Tibial nerve (tissue), 4 donors: ENCODE measurements around the gene LRBA. TPM values are rescaled to one million over a fixed set of nuclear protein-coding genes. Genes with fewer than 3 reads are reported as not detected.

Experiments
- DNase-seq, 2 donors: peaks; one replicate each; pipeline ENCODE4 v3.0.0-alpha.2; 2019; ENCODE audit warnings: low spot score in 2 of 2
- H3K27ac ChIP-seq, 4 donors: fragments of 200-600 bp; sonication (generic) in 3 of 4; one replicate each; pipeline ENCODE4 v1.5.1; 2017 to 2019; ENCODE audit warnings: mild to moderate bottlenecking in 1 of 4
- H3K27me3 ChIP-seq, 2 donors: fragments of 200-600 bp; sonication (generic) in 1 of 2; one replicate each; pipeline versions ENCODE4 v1.5.1 to v1.6.0; 2017 to 2019
- H3K36me3 ChIP-seq, 3 donors: fragments of 200-600 bp; sonication (generic); one replicate each; pipeline ENCODE4 v1.5.1; 2018 to 2019
- H3K4me1 ChIP-seq, 4 donors: fragments of 200-600 bp; sonication (generic) in 3 of 4; one replicate each; pipeline ENCODE4 v1.5.1; 2017 to 2019
- H3K4me3 ChIP-seq, 4 donors: fragments of 200-600 bp; sonication (generic) in 3 of 4; one replicate each; pipeline ENCODE4 v1.5.1; 2017 to 2019; ENCODE audit warnings: mild to moderate bottlenecking in 1 of 4, moderate library complexity in 1 of 4
- H3K9me3 ChIP-seq, 4 donors: fragments of 200-600 bp; sonication (generic) in 3 of 4; one replicate each; pipeline ENCODE4 v1.5.1; 2017 to 2019
- CTCF ChIP-seq, 5 experiments: fragments of 200-600 bp in 3 of 5; fragments of 450-650 bp in 2 of 5; sonication (generic) in 3 of 5; IDR thresholded peaks; one replicate each; pipeline ENCODE4 v1.5.1; 2016 to 2019; ENCODE audit warnings: antibody characterized with exemption in 5 of 5, mild to moderate bottlenecking in 3 of 5, moderate library complexity in 2 of 5
- EP300 ChIP-seq, 2 donors: sonication (generic); formaldehyde crosslinking; IDR thresholded peaks; one replicate each; pipeline ENCODE4 v1.6.1; 2017; ENCODE audit warnings: antibody characterized with exemption in 2 of 2, mild to moderate bottlenecking in 1 of 2
- POLR2A ChIP-seq, 2 donors: fragments of 450-650 bp; IDR thresholded peaks; one replicate each; pipeline ENCODE4 v1.6.1; 2017; ENCODE audit warnings: antibody characterized with exemption in 2 of 2, mild to moderate bottlenecking in 2 of 2, moderate library complexity in 2 of 2
- WGBS, 2 donors: methylation state at CpG; one replicate each; pipeline ENCODE4 v1.1.5; 2018; 5-methylcytosine and 5-hydroxymethylcytosine counted together
- total RNA-seq, 4 donors: library from RNA; depleted of rRNA; stranded (reverse); fragments of >200 nt; gene quantifications; one replicate each; pipeline ENCODE4 v1.1.0, GENCODE V29; 2016

Gene LRBA
- total RNA-seq, 4 donors from 2014 or later: 35.4 to 43.1 (median 38.0) TPM

GRCh38 chr4:150382028-150382427 lies 633.1 kb downstream of the LRBA start:
- H3K4me1 ChIP-seq: peaks cover 0 to 11% (median 0%) of the 10 kb centered on the region in 4 donors
- no peak overlapping the region for H3K27ac ChIP-seq
- no peak for TF ChIP-seq EP300 (IDR thresholded peaks at IDR 0.05)
- 92 to 95% methylated on average over 1 of the region's 1 CpG for WGBS, 2 donors
- no peak for DNase-seq
- H3K27me3 ChIP-seq: no peaks in the 10 kb centered on the region
- H3K4me3 ChIP-seq: no peak overlapping the region
- no peaks in the 10 kb centered on the region for H3K36me3 ChIP-seq
- H3K9me3 ChIP-seq: no peaks in the 10 kb centered on the region

GRCh38 chr4:150381609-150382008 lies 633.5 kb downstream of the LRBA start:
- Histone ChIP-seq H3K27ac (no peak overlapping the region), H3K4me3 (no peak overlapping the region), H3K4me1 (peaks cover 0 to 11% (median 0%) of the 10 kb centered on the region in 4 donors), H3K27me3 (no peaks in the 10 kb centered on the region), H3K9me3 (no peaks in the 10 kb centered on the region), H3K36me3 (no peaks in the 10 kb centered on the region)
- 55 to 58% methylated on average over 3 of the region's 3 CpGs for WGBS, 2 donors
- no peak for DNase-seq
- TF ChIP-seq CTCF (IDR thresholded peaks at IDR 0.05): no peak
- TF ChIP-seq POLR2A (IDR thresholded peaks at IDR 0.05): no peak
- TF ChIP-seq EP300 (IDR thresholded peaks at IDR 0.05): no peak

GRCh38 chr4:150381036-150381435 lies 634.0 kb downstream of the LRBA start:
- Histone ChIP-seq H3K36me3 (no peaks in the 10 kb centered on the region), H3K4me1 (peaks cover 0 to 9% (median 0%) of the 10 kb centered on the region in 4 donors), H3K27me3 (no peaks in the 10 kb centered on the region), H3K4me3 (no peak overlapping the region), H3K9me3 (no peaks in the 10 kb centered on the region), H3K27ac (no peak overlapping the region)
- no peak for TF ChIP-seq POLR2A (IDR thresholded peaks at IDR 0.05)
- TF ChIP-seq CTCF (IDR thresholded peaks at IDR 0.05): no peak
- TF ChIP-seq EP300 (IDR thresholded peaks at IDR 0.05): no peak
- whole genome bisulfite sequencing, 2 donors: 94 to 98% methylated on average over 2 of the region's 2 CpGs
- no peak for DNase-seq

GRCh38 chr4:150379454-150379853 lies 635.6 kb downstream of the LRBA start:
- H3K36me3 ChIP-seq: no peaks in the 10 kb centered on the region
- H3K4me1 ChIP-seq: no peaks in the 10 kb centered on the region
- H3K27ac ChIP-seq: no peak overlapping the region
- no peaks in the 10 kb centered on the region for H3K9me3 ChIP-seq
- no peaks in the 10 kb centered on the region for H3K27me3 ChIP-seq
- TF ChIP-seq POLR2A (IDR thresholded peaks at IDR 0.05) (no peak), EP300 (IDR thresholded peaks at IDR 0.05) (no peak), CTCF (IDR thresholded peaks at IDR 0.05) (no peak)
- WGBS, 2 donors: 81 to 83% methylated on average over 1 of the region's 1 CpG
- DNase-seq: no peak
- no peak overlapping the region for H3K4me3 ChIP-seq

- no peak for TF ChIP-seq EP300 (IDR thresholded peaks at IDR 0.05)
- no peak for TF ChIP-seq CTCF (IDR thresholded peaks at IDR 0.05)
- no peak for TF ChIP-seq POLR2A (IDR thresholded peaks at IDR 0.05)
- Histone ChIP-seq H3K36me3 (no peaks in the 10 kb centered on the region), H3K4me1 (no peaks in the 10 kb centered on the region), H3K27me3 (no peaks in the 10 kb centered on the region), H3K27ac (no peak overlapping the region), H3K4me3 (no peak overlapping the region), H3K9me3 (no peaks in the 10 kb centered on the region)
- 61 to 69% methylated on average over 4 of the region's 4 CpGs for WGBS, 2 donors
- no peak for DNase-seq
Observed at GRCh38 chr4:150375025-150375424, 640.1 kb downstream of the LRBA start.

GRCh38 chr4:150371869-150372268 lies 643.2 kb downstream of the LRBA start:
- Histone ChIP-seq H3K27ac (no peak overlapping the region), H3K4me1 (no peaks in the 10 kb centered on the region), H3K36me3 (no peaks in the 10 kb centered on the region), H3K27me3 (no peaks in the 10 kb centered on the region), H3K4me3 (no peak overlapping the region), H3K9me3 (no peaks in the 10 kb centered on the region)
- WGBS, 2 donors: 96 to 100% methylated on average over 1 of the region's 1 CpG
- TF ChIP-seq EP300 (IDR thresholded peaks at IDR 0.05): no peak
- no peak for TF ChIP-seq POLR2A (IDR thresholded peaks at IDR 0.05)
- no peak for TF ChIP-seq CTCF (IDR thresholded peaks at IDR 0.05)
- no peak for DNase-seq
